Activated naive CD4-positive, alpha-beta T cell treated with anti-CD3 and anti-CD28 coated beads, Interleukin-2, amount 50 U/mL, for 24 hours (primary cell): ENCODE measurements around the gene SPNS3.
A peak's percentile ranks its signal among the peaks of the same experiment; 100 is the strongest.

Source experiments
- H3K27ac Mint-ChIP-seq: one replicate; pipeline ENCODE4 v1.8.0; 2021; ENCODE audit warnings: mild to moderate bottlenecking, mixed read lengths
- H3K27me3 Mint-ChIP-seq: one replicate; pipeline ENCODE4 v1.8.0; 2021; ENCODE audit warnings: mixed read lengths
- H3K36me3 Mint-ChIP-seq: one replicate; pipeline ENCODE4 v1.8.0; 2021; ENCODE audit warnings: mixed read lengths
- H3K4me1 Mint-ChIP-seq: one replicate; pipeline ENCODE4 v1.8.0; 2021; ENCODE audit warnings: mixed read lengths
- H3K4me3 Mint-ChIP-seq: one replicate; pipeline ENCODE4 v1.8.0; 2021; ENCODE audit warnings: mild to moderate bottlenecking, mixed read lengths
- H3K9me3 Mint-ChIP-seq: one replicate; pipeline ENCODE4 v1.8.0; 2021; ENCODE audit warnings: mixed read lengths

The SPNS3 gene

DNA sequence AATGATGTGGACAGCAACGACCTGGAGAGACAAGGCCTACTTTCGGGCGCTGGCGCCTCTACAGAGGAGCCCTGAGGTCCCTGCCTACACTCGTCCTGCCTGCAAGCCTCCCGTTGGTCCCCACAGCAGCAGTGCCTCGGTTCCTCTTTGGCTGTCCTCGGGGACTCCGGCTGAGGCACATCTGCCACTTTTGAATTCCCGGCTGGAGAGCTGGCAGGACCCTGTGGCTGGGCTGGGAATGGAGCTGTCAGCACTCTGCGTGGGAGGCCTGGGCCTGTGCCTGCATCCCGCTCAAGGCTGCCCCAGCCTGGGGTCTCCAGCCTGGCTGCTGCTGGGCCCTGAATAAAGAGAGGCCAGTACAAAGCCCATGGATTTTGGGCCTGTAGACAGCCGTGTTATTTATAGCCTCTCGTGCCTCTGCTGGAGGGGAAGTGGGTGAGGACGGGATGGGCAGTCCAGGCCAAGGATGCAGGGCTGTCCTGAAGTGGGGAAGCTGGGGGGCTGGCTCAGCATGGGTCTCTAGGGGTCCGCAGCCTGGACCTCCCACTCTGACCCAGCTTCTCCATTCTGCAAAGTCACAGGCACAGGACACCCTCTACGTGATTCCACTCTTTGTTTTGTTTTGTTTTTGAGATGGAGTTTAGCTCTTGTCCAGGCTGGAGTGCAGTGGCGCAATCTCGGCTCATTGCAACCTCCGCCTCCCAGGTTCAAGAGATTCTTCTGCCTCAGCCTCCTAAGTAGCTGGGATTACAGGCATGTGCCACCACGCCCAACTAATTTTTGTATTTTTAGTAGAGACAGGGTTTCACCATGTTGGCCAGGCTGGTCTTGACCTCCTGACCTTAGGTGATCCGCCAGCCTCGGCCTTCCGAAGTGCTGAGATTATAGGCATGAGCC, 54.3 kb downstream of the SPNS3 start:
- no peak overlapping the region for H3K4me3 Mint-ChIP-seq
- peaks cover 27% of the 10 kb centered on the region for H3K4me1 Mint-ChIP-seq
- H3K36me3 Mint-ChIP-seq = no peaks in the 10 kb centered on the region

GRCh38 chr17:4488989-4489595, 55.4 kb downstream of the SPNS3 start:
- Mint-ChIP-seq H3K27ac (no peak overlapping the region), H3K4me3 (no peak overlapping the region), H3K36me3 (no peaks in the 10 kb centered on the region), H3K9me3 (no peaks in the 10 kb centered on the region), H3K27me3 (no peaks in the 10 kb centered on the region), H3K4me1 (peaks cover 22% of the 10 kb centered on the region)

More for the DNA sequence above, 54.3 kb downstream of the SPNS3 start:
- H3K27me3 Mint-ChIP-seq = no peaks in the 10 kb centered on the region
- H3K9me3 Mint-ChIP-seq = no peaks in the 10 kb centered on the region
- no peak overlapping the region for H3K27ac Mint-ChIP-seq

- Mint-ChIP-seq H3K36me3 (no peaks in the 10 kb centered on the region), H3K4me3 (no peak overlapping the region), H3K27me3 (no peaks in the 10 kb centered on the region), H3K4me1 (peaks cover 16% of the 10 kb centered on the region), H3K9me3 (no peaks in the 10 kb centered on the region), H3K27ac (no peak overlapping the region)
Observed at GRCh38 chr17:4490109-4490591, 56.4 kb downstream of the SPNS3 start.

GRCh38 chr17:4490637-4491061, 56.9 kb downstream of the SPNS3 start:
- Mint-ChIP-seq H3K27ac (no peak overlapping the region), H3K4me3 (no peak overlapping the region), H3K36me3 (no peaks in the 10 kb centered on the region), H3K9me3 (no peaks in the 10 kb centered on the region), H3K4me1 (peaks cover 13% of the 10 kb centered on the region), H3K27me3 (no peaks in the 10 kb centered on the region)

DNA sequence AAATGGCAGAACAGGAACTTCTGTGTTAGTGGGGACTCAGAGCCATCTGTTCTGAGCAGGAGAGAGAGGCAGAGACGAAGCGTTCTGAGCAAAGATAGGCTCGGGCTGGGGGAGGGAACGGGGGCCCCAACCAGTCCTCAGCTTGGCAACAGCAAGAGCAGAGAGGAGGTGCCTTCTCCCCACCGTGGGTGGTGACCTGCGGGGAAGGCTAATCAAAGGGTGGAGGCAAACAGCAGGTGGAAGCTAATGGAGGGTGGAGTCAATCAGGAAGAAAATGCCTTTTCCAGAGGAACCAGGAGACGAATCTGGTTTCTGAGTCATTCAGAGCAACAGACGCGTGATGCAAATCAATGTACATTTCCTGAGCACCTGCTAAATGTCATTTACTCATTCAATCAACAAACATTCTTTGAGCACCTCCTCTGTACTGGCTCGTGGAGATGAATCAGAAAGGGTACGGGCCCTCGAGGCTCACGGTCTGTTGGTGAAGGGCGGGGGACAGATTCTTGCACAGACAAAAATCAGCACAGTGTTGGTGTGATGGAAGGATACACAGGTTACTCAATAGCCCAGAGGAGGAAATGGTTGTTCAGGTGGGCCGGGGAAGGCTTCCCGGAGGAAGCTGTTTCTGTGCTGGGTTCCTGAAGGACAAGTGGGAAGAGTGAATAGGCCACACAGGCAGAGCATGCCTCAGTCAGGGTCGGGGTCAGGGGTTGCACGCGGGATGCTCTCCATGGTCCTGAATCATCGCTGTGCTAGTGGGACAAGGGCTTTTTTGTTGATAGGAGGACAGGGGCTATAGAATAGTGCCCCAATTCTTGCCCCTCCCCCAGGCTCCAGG, 59.2 kb downstream of the SPNS3 start:
- no peaks in the 10 kb centered on the region for H3K36me3 Mint-ChIP-seq
- no peak overlapping the region for H3K4me3 Mint-ChIP-seq
- no peaks in the 10 kb centered on the region for H3K27me3 Mint-ChIP-seq
- no peaks in the 10 kb centered on the region for H3K9me3 Mint-ChIP-seq
- H3K4me1 Mint-ChIP-seq = no peaks in the 10 kb centered on the region
- H3K27ac Mint-ChIP-seq = no peak overlapping the region

GRCh38 chr17:4497101-4497824, 63.5 kb downstream of the SPNS3 start:
- Mint-ChIP-seq H3K27ac (no peak overlapping the region), H3K9me3 (no peaks in the 10 kb centered on the region), H3K27me3 (peaks cover 19% of the 10 kb centered on the region), H3K36me3 (no peaks in the 10 kb centered on the region), H3K4me1 (peaks cover 14% of the 10 kb centered on the region), H3K4me3 (peak overlapping the region; percentile 47)

GRCh38 chr17:4498461-4499397, 65.0 kb downstream of the SPNS3 start, which contains the start of gene SPNS2:
Gene SPNS2 (plus strand): TSS chr17:4498881. CDS start chr17:4499048, 167 bp downstream.
- Mint-ChIP-seq H3K27ac (no peak within 1 kb of the TSS), H3K27me3 (peaks cover 25% of the 10 kb centered on the region), H3K9me3 (no peaks in the 10 kb centered on the region)

GRCh38 chr17:4499431-4500190, 65.9 kb downstream of the SPNS3 start:
- H3K4me3 Mint-ChIP-seq = peak overlapping the region; percentile 86
- no peaks in the 10 kb centered on the region for H3K9me3 Mint-ChIP-seq
- H3K36me3 Mint-ChIP-seq = no peaks in the 10 kb centered on the region
- H3K27ac Mint-ChIP-seq = no peak overlapping the region
- peaks cover 27% of the 10 kb centered on the region for H3K27me3 Mint-ChIP-seq
- peaks cover 21% of the 10 kb centered on the region for H3K4me1 Mint-ChIP-seq

More at GRCh38 chr17:4498461-4499397, 65.0 kb downstream of the SPNS3 start, which contains the start of gene SPNS2:
- peak within 1 kb of the TSS; percentile 86 for H3K4me3 Mint-ChIP-seq
- peaks cover 14% of the 10 kb centered on the region for H3K4me1 Mint-ChIP-seq
- no peaks in the 10 kb centered on the region for H3K36me3 Mint-ChIP-seq

DNA sequence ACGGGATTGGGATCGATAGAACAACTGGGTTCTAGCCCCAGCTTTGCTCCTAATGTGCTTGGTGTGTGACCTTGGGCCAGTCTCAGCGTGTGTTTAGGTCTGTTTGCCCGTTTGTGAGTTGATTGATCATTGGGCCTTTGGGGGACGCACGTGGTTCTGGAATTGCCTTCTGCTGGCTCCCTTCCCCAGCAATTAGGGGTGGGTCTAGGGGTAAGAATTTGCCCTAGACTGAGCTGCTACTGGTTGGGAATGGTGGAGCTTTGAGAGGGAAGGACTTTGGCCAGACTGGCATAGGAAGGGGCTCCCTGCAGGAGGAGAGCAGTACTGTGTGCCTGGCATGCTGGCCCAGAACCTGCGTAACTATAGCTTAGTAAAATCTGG, 66.4 kb downstream of the SPNS3 start:
- H3K27me3 Mint-ChIP-seq = peaks cover 30% of the 10 kb centered on the region
- no peaks in the 10 kb centered on the region for H3K36me3 Mint-ChIP-seq
- H3K27ac Mint-ChIP-seq = no peak overlapping the region
- H3K9me3 Mint-ChIP-seq = no peaks in the 10 kb centered on the region
- peak overlapping the region; percentile 86 for H3K4me3 Mint-ChIP-seq
- peaks cover 26% of the 10 kb centered on the region for H3K4me1 Mint-ChIP-seq

DNA sequence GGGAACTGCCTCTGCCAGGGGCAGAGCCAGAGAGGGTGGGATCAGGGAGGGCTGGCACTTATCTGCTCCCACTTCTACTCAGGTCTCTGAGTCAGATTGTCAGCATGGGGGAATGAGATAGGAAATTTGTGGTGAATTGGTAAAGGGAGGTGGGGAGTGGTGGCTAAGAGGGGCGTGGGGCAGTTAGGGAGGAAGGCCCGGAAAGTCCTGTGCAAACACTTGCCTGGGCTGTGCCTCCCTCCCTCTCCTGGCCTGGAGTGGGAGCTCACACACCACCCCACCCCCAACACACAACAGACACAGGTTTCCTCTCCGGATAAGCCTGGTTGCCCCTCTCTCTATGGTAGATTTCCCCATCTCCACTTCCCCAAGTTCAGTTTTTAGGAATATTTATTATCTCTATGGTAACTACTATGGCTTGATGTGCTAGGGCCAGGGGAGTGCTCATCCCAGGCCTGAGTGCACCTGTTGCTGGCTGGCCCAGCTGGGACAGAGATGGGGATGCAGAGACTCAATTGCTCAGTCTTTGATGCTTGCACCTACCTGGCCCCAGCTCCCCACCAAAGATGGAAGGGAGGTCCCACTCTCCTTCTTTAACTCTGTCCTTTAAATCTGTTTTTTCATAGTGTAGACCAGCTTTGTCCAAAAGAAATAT, 67.7 kb downstream of the SPNS3 start:
- Mint-ChIP-seq H3K4me1 (peaks cover 26% of the 10 kb centered on the region), H3K36me3 (no peaks in the 10 kb centered on the region), H3K4me3 (no peak overlapping the region), H3K27ac (no peak overlapping the region), H3K9me3 (no peaks in the 10 kb centered on the region), H3K27me3 (peaks cover 30% of the 10 kb centered on the region)

DNA sequence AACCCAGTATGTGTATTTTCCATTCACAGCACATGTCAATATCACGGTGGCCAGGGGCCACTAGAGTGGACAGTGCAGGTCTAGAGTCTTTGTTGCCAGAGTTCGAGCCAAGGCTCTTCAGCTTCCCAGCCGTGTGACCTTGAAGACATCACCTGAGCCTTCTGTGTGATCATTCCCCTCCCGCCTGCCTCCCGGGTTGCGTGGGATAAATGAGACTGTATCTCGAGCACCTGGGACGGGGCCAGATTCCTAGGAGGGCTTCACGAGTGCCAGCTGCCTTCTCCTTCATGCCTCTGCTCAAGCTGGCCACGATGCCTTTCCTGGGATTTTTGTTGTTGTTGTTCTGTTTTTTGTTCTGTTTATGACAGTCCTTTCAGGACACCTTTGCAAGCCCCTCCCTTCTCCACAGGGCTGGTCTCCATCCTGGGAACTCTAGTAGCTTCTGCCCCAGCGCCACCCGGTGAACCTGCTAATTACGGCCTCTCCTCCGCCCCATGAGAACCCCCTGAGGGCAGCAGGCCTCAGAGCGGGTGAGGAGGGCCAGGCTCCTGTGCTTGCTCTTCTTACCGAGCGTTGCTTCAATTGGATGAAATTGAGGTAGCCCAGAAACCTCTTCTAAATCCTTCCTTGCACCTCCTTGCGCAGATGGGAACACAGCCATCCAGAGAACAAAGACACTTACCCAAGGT, 68.9 kb downstream of the SPNS3 start:
- no peaks in the 10 kb centered on the region for H3K36me3 Mint-ChIP-seq
- peak overlapping the region; percentile 11 for H3K4me3 Mint-ChIP-seq
- no peaks in the 10 kb centered on the region for H3K9me3 Mint-ChIP-seq
- H3K4me1 Mint-ChIP-seq = peaks cover 26% of the 10 kb centered on the region
- H3K27ac Mint-ChIP-seq = no peak overlapping the region
- peaks cover 30% of the 10 kb centered on the region for H3K27me3 Mint-ChIP-seq

- Mint-ChIP-seq H3K9me3 (no peaks in the 10 kb centered on the region), H3K4me1 (peaks cover 28% of the 10 kb centered on the region), H3K27ac (no peak overlapping the region), H3K4me3 (no peak overlapping the region), H3K36me3 (no peaks in the 10 kb centered on the region), H3K27me3 (peaks cover 30% of the 10 kb centered on the region)
Observed at GRCh38 chr17:4503283-4504025, 69.7 kb downstream of the SPNS3 start.
